Esophagus muscularis mucosa (tissue), 4 donors: Measurements from ENCODE around the gene PRDM16.

ENCODE experiments used
- EP300 ChIP-seq: sonication (generic); formaldehyde crosslinking; IDR thresholded peaks from one replicate; pipeline ENCODE4 v1.6.1; 2017; ENCODE audit warnings: antibody characterized with exemption
- POLR2A ChIP-seq: fragments of 450-650 bp; IDR thresholded peaks from one replicate; pipeline ENCODE4 v1.6.1; 2017; ENCODE audit warnings: antibody characterized with exemption, moderate library complexity, mild to moderate bottlenecking, low read depth
- TF ChIP-seq, protein P1 (sequence below), 3 experiments: fragments of 200-600 bp in 2 of 3; fragments of 450-650 bp in 1 of 3; sonication (generic) in 2 of 3; IDR thresholded peaks; one replicate each; pipeline ENCODE4 v1.5.1; 2017 to 2019; ENCODE audit warnings: antibody characterized with exemption in 3 of 3, mild to moderate bottlenecking in 2 of 3, moderate library complexity in 1 of 3

DNA sequence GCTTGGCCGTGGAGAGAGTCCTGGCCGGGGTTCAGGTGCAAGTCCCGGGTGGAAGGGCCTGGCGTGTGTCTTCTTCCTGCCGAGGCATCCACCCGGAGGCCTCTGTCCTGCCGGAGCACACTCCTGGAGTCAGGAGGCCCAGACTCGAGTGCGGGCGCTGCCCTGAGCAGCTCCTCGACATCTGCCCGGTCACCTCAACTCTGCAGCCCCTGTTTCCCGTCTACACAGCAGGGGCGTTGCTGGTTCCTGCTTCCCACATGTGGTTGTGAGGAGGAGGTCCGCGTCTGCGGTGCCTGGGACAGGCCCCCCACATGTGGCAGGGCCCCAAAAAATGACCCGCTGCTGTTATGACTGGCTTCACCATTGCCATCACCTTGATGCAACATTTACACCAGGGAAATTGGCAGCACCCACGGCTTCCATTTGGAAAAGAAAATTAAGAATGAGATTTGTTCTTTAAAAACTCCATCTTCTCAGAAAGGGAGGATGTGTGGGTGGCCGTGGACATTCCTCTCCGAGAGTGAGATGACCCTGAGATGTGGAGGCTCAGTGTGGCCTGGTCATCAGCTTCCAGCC, 169.8 kb downstream of the PRDM16 start:
- TF ChIP-seq, protein P1, sequence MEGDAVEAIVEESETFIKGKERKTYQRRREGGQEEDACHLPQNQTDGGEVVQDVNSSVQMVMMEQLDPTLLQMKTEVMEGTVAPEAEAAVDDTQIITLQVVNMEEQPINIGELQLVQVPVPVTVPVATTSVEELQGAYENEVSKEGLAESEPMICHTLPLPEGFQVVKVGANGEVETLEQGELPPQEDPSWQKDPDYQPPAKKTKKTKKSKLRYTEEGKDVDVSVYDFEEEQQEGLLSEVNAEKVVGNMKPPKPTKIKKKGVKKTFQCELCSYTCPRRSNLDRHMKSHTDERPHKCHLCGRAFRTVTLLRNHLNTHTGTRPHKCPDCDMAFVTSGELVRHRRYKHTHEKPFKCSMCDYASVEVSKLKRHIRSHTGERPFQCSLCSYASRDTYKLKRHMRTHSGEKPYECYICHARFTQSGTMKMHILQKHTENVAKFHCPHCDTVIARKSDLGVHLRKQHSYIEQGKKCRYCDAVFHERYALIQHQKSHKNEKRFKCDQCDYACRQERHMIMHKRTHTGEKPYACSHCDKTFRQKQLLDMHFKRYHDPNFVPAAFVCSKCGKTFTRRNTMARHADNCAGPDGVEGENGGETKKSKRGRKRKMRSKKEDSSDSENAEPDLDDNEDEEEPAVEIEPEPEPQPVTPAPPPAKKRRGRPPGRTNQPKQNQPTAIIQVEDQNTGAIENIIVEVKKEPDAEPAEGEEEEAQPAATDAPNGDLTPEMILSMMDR (IDR thresholded peaks at IDR 0.05) = no peak
- no peak for TF ChIP-seq POLR2A
- TF ChIP-seq EP300 = no peak
